Measurements from ENCODE around the gene OVAAL.

Gene OVAAL

DNA sequence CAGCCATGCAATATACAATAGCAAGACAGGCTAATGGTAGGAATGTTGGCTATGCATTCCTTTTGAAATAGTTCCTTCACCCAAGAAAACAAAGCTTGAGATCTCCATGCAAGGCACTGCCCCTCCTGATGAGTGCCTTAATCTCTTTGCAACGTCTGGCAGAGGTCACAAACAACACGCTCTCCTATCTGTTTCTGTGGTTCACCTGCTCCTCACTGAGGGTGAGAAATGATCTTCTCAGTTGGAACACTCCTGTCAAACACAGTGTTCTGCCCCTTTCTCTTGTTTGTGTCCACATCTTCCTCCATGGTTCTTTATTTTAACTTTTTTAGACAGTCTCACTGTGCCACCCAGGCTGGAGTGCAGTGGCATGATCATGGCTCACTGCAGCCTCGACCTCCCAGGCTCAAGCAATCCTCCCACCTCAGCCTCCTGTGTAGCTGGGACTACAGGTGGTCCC is 51.8 kb downstream of the OVAAL start:
- no peak for DNase-seq

GRCh38 chr1:180611016-180611930 is 52.5 kb downstream of the OVAAL start:
- DNase-seq: no peak

DNA sequence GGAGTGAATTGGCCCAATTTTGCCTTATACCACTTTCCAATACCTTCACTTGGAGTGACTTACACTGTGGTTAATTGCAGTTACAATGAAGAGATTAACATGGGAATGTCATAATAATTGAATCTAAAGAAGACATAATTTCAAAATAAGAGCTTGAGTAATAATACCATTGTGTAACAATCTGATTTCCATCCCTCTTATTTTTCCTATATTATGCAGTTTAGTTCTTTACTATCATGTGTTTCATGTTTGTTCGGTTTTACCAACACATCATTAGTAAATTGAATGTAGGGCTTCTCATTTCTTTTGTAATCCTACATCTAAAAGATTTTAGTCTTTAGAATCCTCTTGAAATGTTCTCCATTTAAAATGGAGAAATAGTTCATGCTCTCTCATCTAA is 53.9 kb downstream of the OVAAL start:
- DNase-seq: no peak

DNA sequence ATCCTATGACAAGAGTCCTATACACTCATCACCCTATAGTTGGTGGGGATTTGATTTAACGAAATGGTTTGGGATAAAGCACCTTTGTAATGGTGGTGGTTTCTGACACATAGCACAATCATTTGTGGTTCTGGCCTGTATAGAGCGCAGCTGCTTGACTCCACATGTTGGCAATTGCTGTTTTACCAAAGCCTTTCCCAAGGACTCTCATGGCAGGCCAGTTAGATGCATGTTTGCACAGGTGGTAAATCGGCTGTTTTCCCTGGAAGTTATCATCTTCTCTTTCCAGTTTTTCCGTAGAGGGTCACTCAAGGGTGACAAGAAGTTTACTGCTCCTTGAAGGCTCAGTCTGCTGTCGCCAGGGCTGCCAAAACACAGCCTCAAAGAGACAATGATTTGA is 56.0 kb downstream of the OVAAL start:
- no peak for DNase-seq

DNA sequence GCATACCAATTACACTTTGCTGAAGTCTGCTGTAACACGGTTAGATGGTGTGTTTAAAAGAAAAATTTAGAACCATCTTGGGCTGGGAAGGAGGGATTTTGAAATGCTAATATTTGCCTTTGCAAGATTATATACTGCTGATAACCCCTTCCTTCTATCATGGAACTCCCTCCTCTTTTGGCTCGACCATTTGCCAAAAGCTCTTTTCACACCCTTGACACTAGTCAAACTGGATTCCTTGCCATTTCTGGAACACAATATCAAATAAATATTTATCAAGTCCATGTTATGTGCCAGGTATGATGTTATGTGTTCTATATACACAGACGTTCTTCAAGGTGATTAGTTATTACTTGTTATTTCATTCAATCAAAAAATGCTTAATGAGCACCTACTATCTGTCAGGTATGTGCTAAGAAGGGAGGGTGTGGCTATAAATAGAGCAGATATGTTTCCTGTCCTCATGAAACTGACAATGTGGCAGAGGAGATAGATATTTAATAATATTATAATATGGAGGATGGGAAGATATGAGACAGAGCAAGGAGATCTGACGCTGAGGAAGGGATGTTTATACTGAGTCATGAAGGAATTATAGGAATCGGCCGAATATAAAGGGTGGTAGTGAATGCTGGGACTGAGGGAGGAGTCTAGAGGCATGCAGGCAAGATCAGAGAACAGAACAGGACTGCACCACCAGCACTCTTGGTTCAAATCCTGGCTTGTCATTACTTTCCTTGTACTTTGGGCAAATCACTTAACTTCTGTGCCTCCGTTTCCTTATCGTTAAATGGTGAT is 56.9 kb downstream of the OVAAL start:
- DNase-seq: no peak
